ENCODE results near the gene PRSS8. TPM values are rescaled to one million over a fixed set of nuclear protein-coding genes. Genes with fewer than 3 reads are reported as not detected.

Gene PRSS8
- total RNA-seq, 1 donor from 2014 or later, result 3.8 TPM

DNA sequence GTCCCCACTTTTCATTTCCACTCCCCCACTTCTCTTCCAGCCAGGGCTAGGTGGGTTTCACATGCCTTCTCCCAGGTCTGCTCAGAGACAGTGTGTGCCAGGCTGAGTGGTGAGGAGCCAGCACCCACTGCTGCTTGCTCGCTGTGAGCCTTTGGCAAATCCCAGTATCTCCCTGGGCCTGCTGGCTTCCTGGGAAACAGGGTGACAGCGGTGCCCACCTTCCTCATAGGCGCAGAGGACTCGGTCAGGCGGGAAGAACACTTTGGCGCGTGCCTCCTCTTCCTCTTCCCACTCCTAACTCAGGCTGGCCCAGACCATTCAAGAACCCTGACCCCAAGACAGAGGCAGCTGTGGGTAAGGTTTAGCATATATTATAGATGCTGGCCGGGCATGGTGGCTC, 46.3 kb downstream of the PRSS8 start:
- TF ChIP-seq, protein P1, sequence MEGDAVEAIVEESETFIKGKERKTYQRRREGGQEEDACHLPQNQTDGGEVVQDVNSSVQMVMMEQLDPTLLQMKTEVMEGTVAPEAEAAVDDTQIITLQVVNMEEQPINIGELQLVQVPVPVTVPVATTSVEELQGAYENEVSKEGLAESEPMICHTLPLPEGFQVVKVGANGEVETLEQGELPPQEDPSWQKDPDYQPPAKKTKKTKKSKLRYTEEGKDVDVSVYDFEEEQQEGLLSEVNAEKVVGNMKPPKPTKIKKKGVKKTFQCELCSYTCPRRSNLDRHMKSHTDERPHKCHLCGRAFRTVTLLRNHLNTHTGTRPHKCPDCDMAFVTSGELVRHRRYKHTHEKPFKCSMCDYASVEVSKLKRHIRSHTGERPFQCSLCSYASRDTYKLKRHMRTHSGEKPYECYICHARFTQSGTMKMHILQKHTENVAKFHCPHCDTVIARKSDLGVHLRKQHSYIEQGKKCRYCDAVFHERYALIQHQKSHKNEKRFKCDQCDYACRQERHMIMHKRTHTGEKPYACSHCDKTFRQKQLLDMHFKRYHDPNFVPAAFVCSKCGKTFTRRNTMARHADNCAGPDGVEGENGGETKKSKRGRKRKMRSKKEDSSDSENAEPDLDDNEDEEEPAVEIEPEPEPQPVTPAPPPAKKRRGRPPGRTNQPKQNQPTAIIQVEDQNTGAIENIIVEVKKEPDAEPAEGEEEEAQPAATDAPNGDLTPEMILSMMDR (IDR thresholded peaks at IDR 0.05; ENCODE audit: unreplicated experiment), result no peak
- Mint-ChIP-seq H3K36me3 (ENCODE audit: low read depth, unreplicated experiment) (peaks cover 7% of the 10 kb centered on the region), H3K27ac (ENCODE audit: unreplicated experiment) (no peak overlapping the region), H3K4me1 (ENCODE audit: unreplicated experiment) (peaks cover 4% of the 10 kb centered on the region), H3K27me3 (ENCODE audit: unreplicated experiment) (peaks cover 28% of the 10 kb centered on the region), H3K9me3 (ENCODE audit: unreplicated experiment) (no peaks in the 10 kb centered on the region), H3K4me3 (ENCODE audit: unreplicated experiment) (peak overlapping the region; percentile 47)
- no peak for DNase-seq (ENCODE audit: low spot score)

DNA sequence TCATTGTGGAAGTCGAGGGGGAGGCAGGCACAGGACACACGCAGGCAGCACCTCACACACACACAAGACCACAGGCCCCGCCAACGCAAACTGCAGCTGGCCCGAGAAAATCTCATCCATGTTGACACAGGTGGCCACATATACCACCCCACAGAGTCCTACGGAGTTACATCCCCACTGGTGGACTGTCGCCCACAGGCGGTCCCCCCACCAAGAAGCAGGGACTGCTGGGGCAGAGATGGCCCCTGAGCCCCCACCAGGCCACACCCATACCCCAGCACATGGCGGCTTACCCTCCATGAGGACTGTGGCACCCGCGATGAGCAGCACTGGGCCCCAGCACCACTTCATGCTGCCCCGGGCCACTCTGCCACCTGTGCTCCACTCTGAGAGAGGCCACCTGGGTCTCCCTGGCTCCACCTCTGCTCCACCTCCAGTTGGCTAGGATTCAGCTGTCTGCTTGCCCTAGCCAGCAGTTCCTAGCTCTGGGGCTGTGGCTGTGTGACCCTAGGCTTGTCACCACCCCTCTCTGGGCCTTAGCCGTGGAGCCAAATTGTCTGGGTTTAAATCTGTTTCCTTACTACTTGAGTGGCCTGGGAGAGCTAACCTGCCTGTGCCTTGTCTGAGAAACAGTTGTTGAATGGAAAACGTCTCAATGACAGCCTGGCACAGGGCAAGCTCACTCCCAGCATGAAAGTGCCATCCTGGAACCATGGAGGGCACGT, 46.9 kb downstream of the PRSS8 start, which contains the start of gene PRSS53:
PRSS53 (minus strand) TSS at position 485 of the 725 bp plus-strand sequence; CDS start at position 351, 134 bp downstream.
- DNase-seq (ENCODE audit: low spot score), result no peak
- H3K9me3 Mint-ChIP-seq (ENCODE audit: unreplicated experiment), result no peaks in the 10 kb centered on the region

DNA sequence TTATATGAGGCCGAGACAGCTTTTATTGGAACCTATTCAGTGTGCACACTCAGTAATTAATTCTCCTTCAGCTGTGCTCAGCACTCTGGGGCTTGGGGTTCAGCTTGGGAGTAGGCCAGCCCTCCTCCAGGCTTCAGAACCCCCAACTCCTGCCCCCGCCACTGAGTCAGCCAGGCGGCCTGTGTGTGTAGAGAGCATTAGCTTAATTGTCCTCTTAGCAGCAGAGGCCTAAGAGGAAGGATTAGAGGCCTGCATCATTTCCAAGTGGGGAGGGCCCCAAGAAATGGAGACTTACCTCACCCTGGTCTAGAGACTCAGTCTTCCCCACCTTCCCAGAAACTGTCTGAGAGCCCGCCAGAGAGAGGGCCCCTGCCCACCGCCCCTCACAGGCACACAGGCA, 47.6 kb downstream of the PRSS8 start:
- no peak overlapping the region for H3K27ac Mint-ChIP-seq (ENCODE audit: unreplicated experiment)
- H3K36me3 Mint-ChIP-seq (ENCODE audit: low read depth, unreplicated experiment), result peaks cover 11% of the 10 kb centered on the region
- peaks cover 29% of the 10 kb centered on the region for H3K27me3 Mint-ChIP-seq (ENCODE audit: unreplicated experiment)
- DNase-seq (ENCODE audit: low spot score), result no peak
- no peaks in the 10 kb centered on the region for H3K9me3 Mint-ChIP-seq (ENCODE audit: unreplicated experiment)
- H3K4me3 Mint-ChIP-seq (ENCODE audit: unreplicated experiment), result no peak overlapping the region
- H3K4me1 Mint-ChIP-seq (ENCODE audit: unreplicated experiment), result no peaks in the 10 kb centered on the region
- TF ChIP-seq, protein P1 (IDR thresholded peaks at IDR 0.05; ENCODE audit: unreplicated experiment), result no peak

More for the DNA sequence above, 46.9 kb downstream of the PRSS8 start, which contains the start of gene PRSS53:
- Mint-ChIP-seq H3K27ac (ENCODE audit: unreplicated experiment) (no peak within 1 kb of the TSS), H3K4me1 (ENCODE audit: unreplicated experiment) (no peaks in the 10 kb centered on the region), H3K36me3 (ENCODE audit: low read depth, unreplicated experiment) (peaks cover 7% of the 10 kb centered on the region), H3K4me3 (ENCODE audit: unreplicated experiment) (peak within 1 kb of the TSS; percentile 47), H3K27me3 (ENCODE audit: unreplicated experiment) (peaks cover 28% of the 10 kb centered on the region)
- TF ChIP-seq, protein P1 (IDR thresholded peaks at IDR 0.05; ENCODE audit: unreplicated experiment), result no peak

DNA sequence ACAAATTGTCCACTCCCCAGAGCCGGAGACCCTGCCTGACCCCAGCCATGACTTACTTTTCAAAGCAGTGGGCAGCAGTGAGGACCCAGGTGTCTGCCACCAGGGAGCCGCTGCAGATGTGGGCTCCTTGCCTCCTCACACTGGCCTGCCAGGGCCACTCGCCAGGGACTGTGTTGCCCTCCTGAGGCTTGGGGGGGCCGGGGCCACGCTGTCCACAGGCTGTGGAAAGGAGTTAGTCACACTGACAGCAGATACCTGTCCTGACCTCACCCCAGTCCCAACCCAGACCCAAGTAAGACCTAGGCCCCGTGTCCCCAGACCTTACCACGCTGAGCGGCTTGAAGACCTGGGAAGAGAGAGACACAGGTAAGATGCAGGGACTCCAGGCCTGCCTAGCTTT, 48.0 kb downstream of the PRSS8 start:
- H3K9me3 Mint-ChIP-seq (ENCODE audit: unreplicated experiment), result no peaks in the 10 kb centered on the region
- H3K27ac Mint-ChIP-seq (ENCODE audit: unreplicated experiment), result no peak overlapping the region
- TF ChIP-seq, protein P1 (IDR thresholded peaks at IDR 0.05; ENCODE audit: unreplicated experiment), result no peak
- H3K4me1 Mint-ChIP-seq (ENCODE audit: unreplicated experiment), result no peaks in the 10 kb centered on the region
- no peak overlapping the region for H3K4me3 Mint-ChIP-seq (ENCODE audit: unreplicated experiment)
- peaks cover 28% of the 10 kb centered on the region for H3K27me3 Mint-ChIP-seq (ENCODE audit: unreplicated experiment)
- no peak for DNase-seq (ENCODE audit: low spot score)
- peaks cover 11% of the 10 kb centered on the region for H3K36me3 Mint-ChIP-seq (ENCODE audit: low read depth, unreplicated experiment)

DNA sequence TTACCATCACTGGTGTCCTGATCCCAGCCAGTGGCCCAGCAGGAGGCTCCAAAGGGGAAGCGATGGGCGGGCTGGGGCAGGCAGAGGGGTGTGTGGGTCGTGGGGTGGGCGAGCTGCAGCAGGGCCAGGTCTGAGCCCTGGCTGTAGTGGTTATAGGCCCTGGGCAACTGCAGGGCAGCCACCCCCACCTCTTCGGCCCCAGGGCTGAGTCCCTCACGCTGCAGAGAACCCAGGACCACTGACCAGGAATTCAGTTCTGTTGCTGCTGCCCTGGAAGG, 49.0 kb downstream of the PRSS8 start:
- Mint-ChIP-seq H3K4me1 (ENCODE audit: unreplicated experiment) (peaks cover 2% of the 10 kb centered on the region), H3K36me3 (ENCODE audit: low read depth, unreplicated experiment) (peaks cover 15% of the 10 kb centered on the region), H3K4me3 (ENCODE audit: unreplicated experiment) (no peak overlapping the region), H3K27me3 (ENCODE audit: unreplicated experiment) (peaks cover 30% of the 10 kb centered on the region), H3K27ac (ENCODE audit: unreplicated experiment) (no peak overlapping the region), H3K9me3 (ENCODE audit: unreplicated experiment) (no peaks in the 10 kb centered on the region)
- TF ChIP-seq, protein P1 (IDR thresholded peaks at IDR 0.05; ENCODE audit: unreplicated experiment), result no peak
- no peak for DNase-seq (ENCODE audit: low spot score)

Data from endothelial cell (in vitro differentiated cells).